ENCODE measurements around the gene TEFM.
"Not testable (repeated sequence)": the region's sequence is repeated elsewhere in the genome, so short reads cannot be mapped to it uniquely, and the experiment has no call there.

Gene TEFM, protein sequence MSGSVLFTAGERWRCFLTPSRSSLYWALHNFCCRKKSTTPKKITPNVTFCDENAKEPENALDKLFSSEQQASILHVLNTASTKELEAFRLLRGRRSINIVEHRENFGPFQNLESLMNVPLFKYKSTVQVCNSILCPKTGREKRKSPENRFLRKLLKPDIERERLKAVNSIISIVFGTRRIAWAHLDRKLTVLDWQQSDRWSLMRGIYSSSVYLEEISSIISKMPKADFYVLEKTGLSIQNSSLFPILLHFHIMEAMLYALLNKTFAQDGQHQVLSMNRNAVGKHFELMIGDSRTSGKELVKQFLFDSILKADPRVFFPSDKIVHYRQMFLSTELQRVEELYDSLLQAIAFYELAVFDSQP

DNA sequence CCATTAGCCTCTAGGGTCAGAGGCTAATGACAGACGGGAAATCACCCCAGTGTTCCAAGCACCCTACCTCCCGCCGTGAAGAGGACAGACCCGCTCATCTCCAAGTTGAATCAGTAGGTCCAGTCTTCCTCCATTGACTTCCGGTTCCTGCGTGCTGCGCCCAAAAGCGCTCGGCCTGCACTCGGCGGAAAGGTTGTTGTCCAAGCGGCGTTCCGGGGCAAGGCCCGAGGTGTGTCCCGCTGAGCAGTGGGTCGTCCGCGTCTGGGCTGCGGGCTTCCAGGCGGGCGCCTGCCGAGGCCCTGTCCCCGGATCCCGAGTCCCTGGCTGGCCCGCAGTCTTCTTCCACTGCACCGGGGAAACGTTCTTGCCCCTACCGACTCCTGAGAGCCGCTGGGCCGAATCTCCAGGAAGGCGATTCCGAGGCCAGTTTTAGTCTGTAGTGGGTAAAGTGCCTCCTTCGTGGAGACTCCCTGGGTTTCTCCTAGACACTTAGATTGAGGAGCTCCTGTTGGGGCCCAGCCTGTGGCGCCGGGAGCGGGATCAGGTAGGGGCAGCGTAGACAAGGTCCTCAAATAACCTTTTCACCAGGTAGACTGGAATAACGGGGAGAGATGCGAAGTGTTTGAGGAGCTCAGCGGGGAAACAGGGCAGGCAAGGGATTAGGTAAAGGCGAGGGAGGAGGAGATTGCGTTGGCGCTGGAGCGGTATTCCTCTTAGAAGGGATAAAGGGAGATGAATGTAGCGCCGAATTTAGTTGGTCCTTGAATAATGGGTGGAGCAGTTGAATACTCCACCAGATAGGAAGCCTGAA, at the start of gene TEFM:
Gene TEFM (minus strand): TSS at position 138 of the 811 bp plus-strand sequence. CDS start 40 bp downstream, at position 98.
- DNase-seq (ENCODE audit: low read depth), result peak; percentile 56

DNA sequence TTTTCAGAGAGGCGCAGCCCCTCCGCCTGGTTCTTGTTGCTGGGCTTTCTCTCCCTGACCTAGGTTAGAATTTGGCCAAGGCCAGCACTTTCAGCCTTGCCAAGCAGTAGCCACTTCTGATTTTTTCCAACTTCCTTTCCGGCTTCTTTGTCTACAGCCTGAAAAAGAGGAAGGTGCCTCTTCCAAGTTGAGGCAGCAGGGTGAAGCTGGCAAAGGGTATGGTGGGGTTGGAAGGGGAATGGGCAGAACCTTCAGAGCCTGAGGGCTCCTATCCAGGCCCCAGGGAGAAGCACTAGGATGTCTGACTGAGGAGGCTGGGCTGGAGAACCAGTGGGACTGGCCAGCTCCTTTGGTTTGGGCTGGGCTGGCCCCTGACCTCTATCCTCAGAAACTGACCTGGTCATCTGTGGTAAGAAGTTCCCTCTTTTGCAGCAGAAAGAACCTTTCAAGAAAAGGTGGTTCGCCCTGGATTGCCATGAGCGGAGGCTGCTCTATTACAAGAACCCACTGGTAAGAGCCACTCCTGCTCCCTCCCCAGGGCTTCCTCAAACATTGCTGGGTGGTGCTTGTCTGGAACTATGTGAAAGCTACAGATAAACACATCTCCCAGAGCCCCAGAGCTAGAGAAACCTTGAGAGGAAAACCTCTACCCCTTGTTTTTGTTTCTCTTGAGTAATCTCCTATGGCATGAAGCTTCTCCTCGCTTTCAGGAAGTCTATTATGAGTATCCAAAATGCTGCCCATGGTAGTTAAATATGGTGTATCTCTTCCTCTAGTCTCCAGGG, 48.2 kb upstream of the TEFM start:
- no peak for DNase-seq (ENCODE audit: low read depth)

DNA sequence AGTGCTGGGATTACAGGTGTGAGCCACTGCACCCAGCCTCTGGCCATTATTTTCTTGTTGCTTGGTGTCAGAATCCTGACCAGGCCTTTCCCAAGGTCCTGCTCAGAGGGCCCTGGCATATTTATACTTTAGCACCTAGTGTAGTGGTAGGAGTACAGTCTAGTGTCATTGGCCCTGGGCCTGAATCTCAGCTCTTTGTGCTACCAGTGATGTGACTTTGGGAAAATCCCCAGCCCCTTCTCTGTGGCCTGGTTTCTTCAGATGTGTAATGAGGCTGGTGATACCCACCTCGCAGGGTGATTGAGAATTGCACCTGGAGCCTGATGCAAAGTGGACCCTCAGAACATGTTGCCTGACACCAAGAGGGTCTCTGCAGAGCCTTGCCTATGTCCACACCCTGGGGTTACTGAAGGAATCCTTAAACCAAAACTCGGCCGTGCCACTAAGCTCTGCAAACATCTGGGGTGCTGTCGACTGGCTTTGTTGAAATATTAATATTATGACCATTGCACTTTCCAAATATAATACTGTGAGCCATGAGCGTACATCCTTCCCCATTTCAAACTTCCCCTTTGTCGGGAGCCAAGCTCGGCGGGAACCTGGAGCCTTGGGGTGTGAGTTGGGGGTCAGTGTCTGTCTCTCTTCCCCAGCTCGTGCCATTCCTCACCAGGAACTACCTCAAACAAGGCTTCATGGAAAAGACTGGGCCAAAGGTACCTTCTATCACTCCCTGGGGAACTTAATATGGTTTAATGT, 46.8 kb upstream of the TEFM start:
- no peak for DNase-seq (ENCODE audit: low read depth)

DNA sequence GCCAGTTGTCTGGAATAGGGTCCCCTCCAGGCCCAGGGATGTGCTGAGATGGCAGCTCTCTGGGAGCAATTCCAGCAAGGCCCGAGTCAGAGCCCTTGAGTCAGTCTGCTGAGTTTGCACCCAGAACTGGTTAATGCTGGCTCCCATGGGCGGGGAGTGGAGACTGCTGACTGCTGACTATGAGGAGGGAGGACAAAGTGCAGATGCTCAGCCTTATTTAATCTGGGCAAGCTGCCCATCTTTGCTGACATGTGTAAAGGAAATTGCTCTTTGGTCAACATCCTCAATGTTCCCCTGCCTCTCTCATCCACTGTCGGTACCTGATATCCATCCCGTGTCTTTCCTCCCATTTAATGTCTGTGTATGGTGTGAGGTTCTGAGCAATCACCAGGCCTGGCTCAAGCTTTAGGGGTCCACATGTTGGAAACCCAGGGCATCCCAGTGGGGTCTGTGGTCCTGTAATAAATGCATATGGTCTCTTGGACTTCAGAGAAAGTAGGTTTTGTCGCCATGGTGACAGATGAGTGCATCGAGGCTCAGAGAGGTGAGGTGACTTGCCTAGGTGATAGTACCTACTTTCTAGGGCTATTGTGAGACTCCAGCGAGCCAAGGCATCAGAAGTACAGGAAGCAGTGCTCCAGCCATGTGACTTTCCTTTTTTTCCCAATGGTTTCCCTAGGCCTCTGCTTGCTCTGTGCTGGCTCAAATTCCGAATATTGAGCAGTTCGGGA, 44.8 kb upstream of the TEFM start:
- peak; percentile 50 for DNase-seq (ENCODE audit: low read depth)

DNA sequence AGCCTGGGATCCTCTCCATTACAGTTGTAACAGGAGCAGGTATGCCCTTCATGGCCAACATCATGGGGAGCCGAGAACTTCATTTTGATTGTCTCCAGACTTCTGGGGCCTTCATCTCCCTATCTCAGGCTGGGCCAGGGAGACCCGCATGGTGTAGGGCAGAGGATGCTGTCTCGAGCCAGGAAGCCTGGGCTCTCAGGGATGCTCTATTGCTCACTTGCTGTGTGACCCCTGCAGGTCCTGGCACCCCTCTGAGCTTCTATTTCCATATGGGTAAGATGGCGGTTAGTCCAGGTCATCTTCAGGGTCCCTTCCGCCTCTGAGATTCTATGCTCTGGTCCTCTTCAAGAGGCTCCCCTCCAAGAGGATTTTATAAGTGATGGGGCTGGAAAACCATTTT, 44.2 kb upstream of the TEFM start:
- DNase-seq (ENCODE audit: low read depth), result no peak

DNA sequence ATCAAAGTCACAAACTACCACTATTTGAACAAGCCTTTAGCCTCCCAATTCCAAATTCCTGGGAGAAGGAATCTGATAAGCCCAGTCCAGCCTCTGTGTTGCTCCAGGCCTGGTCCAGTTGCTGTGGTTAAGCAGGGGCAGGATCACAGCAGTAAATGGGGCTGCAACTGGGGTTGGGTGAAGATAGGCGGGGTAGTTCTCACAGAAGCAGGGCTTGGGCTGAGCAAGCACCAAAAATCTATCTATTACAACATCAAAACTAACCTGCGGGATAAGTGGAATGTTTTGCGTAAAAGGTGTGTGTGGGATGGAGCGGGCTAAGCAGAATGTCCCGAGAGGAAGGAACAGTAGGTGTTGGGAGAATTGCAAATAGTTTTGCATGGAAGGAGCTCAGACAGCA, 41.8 kb upstream of the TEFM start:
- no peak for DNase-seq (ENCODE audit: low read depth)

DNA sequence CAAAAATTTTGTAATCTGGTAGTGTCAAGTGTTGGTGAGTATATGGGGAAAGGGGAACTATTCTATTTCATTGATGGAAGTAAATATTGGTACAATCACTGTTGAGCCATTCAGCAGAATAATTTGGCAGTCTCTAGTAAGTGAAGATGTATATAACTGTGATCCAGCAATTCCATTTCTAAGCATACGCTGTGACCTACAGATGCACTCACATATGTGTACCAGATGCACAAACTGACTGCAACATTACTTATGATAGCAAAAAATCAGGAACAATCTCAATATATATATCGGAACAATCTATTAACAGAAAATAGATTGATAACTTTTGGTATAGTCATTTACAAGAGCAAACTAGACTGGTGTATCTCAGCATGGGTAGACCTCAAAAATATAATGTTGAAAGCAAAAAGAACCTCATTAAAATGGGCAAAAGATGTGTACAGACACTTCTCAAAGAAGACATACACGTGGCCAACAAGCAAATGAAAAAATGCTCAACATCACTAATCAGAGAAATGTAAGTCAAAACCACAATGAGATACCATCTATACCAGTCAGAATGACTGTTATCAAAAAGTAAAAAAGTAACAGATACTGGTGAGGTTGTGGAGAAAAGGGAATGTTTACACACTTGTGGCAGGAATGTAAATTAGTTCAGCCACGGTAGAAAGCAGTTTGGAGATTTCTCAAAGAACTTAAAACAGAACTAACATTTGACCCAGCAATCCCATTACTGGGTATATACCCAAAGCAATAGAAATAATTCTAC, 36.5 kb upstream of the TEFM start:
- DNase-seq (ENCODE audit: low read depth), result no peak

DNA sequence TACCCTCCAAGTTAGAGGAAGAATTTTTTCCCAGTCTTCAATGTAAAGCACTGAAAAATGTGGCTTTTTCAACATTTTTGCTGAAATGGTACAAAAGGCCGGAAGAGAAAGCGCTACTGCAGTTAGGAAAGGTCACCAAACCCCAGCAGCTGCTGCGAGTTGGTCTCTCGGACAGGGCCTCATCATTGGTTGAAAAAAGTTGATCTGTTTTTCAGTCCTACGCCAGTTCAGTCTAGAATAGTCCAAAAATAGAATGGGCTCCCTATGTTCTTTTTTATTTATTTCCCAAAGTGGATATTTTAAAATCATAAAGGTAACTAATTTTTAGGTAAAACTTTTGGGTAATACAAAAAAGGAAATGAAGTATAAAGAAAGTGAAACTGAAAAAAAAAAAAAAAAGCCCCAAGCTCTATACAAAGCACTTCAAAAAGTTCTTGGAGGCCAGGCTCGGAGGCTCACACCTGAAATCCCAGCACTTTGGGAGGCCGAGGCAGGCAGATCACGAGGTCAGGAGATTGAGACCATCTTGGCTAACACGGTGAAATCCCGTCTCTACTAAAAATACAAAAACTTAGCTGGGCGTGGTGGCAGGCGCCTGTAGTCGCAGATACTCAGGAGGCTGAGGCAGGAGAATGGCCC, 33.1 kb upstream of the TEFM start:
- DNase-seq (ENCODE audit: low read depth), result no peak

DNA sequence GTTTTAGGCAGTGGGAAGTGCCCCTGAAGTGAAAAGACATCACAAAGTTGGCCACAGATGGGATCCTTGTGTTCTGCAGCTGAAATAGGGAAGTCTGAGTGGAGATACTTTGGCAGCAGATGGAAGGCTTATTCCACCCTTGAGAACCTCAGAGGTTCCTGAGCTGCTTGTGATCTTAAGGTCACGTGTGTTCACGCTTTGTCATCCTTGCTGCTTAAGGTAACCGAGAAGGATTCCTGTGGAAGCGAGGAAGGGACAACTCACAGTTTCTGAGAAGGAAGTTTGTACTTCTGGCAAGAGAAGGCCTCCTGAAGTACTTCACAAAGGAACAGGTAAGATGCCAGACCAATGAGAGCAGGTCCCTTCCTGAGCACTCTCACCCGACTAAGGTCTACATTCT, 27.9 kb upstream of the TEFM start:
- DNase-seq (ENCODE audit: low read depth), result no peak

DNA sequence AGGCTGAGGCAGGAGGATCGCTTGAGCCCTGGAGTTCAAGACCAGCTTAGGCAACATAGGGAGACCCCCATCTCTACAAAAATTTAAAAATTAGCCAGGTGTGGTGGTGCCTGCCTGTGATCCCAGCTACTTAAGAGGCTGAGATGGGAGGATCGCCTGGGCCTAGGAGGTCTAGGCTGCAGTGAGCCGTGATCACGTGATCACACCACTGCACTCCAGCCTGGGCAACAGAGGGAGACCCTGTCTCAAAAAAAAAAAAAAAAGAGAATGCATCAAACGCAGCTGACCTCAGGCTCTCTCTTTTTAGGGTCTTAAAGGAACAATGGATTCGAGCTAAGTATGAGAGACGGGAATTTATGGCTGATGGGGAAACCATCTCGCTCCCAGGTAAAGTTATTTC, 25.5 kb upstream of the TEFM start:
- not testable (repeated sequence) for DNase-seq (ENCODE audit: low read depth)

DNA sequence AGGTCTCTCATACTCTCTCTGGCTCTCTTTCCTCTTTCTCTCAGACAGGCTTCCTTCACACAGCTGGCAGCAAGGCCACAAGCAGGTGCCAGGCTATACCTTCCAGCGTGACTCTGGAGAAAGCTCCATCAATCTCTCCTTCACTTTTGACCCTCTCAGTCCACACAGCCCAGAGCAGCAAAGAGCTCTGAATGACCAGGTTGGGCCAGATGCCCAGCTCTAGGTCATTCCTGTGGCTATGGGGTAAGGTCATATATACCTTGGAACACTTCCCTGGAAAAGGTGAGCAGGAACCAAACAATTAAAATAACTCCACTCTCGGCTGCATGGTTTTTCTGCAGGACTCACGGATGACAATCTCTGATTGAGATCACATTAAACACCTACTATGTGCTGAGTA, 24.5 kb upstream of the TEFM start:
- DNase-seq (ENCODE audit: low read depth), result no peak

DNA sequence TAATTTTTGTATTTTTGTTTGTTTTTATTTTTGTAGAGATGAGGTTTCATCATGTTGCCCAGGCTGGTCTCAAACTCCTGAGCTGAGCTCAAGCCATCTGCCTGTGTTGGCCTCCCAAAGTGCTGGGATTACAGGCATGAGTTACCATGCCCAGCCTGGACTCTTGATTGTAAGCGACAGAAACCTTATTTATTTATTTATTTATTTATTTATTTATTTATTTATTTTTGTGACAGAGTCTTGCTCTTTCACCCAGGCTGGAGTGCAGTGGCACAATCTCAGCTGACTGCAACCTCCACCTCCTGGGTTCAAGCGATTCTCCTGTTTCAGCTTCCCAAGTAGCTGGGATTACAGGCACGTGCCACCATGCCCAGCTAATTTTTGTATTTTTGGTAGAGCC, 23.8 kb upstream of the TEFM start:
- not testable (repeated sequence) for DNase-seq (ENCODE audit: low read depth)

DNA sequence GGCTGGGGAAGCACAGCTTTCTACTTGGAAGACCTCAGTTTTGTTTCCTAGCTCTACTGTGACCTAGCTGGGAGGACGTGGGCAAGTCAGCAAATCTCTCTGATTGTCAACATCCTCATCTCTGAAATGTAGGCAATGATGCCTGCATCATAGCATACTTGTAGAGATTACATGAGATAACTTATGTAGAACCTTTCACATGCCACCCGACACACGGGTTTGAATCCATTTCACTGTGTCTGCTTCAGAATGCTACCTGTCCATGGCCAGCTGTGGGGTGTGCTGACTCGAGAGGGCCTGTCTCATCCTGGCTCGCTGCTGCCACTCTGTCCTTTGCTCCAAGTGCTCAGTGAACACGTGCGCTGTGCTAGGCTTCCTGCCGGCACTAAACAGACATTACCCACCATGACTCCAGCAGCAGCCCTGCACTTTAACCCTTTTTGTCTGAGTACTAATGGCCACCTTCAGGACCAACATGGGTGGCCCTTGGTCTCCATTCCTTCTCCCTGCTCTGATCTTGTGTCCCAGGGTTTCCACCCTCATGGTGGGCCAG, 23.1 kb upstream of the TEFM start:
- no peak for DNase-seq (ENCODE audit: low read depth)

DNA sequence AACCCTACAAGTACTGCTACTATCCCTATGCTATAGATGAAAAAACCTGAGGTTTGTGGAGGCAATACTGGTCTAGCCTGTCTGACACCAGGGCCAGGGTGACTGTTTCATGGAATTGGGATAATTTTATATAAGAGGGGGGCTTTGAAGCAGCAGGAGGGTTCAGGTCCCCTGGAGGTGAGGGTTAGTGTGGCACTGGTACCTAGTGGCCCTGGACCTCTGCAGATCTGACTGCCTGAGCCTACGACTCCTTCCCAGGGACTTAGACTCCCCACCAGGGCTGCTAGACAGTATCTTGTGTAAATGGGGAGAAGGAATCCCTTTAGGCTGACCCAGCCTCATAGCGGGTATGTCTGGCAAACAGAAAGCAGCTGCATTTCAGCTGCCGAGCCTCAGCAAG, 22.5 kb upstream of the TEFM start:
- DNase-seq (ENCODE audit: low read depth), result no peak

DNA sequence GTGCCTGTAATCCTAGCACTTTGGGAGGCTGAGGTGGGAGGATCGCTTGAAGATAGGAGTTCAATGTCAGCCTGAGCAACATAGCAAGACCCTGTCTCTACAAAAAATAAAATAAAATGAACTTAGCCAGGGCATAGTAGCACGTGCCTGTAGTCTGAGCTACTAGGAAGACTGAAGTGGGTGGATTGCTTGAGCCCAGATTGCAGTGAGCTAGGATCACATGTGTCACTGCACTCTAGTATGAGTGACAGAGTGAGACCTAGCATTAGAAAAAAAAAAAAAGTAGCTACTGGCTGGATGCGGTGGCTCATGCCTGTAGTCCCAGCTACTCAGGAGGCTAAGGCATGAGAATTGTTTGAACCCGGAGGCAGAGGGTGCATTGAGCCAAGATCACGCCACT, 21.7 kb upstream of the TEFM start:
- no peak for DNase-seq (ENCODE audit: low read depth)

DNA sequence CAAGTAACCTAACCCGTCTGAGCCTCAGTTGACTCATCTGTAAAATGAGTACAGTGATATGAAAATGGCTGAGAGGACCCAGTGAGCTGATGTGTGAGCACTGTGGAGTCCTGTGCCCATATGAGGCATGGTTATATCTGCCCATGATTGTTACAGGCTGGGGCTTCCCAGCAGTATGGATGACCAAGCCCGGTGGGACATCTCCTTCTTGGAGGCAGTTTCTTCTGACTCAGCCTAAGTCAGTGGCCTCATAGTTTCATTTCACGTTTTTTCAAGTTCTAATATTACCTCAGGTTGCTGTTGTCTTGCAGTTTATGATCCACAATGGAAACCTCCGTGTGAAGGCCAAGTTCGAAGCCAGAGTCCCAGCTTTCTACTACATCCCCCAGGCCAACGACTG, 20.5 kb upstream of the TEFM start:
- no peak for DNase-seq (ENCODE audit: low read depth)

DNA sequence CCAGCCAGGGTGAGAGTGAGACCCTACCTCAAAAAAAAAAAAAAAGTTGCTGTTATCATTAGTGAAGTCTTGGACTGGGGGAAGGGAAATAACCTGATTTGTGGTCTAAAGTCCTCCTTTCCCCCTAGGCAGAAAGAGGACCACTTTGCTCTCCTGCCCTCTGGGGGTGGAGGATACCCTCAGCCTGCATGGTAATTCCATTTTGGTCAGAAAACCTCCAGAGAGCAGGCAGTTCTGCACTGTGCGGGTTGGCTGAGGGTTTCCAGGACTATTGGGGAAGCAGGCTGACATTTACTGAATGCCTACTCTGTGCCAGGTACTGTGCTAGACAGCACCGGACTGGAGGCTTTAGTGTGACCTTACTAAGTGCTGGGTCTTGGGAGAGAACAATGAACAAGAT, 18.3 kb upstream of the TEFM start:
- DNase-seq (ENCODE audit: low read depth), result no peak

DNA sequence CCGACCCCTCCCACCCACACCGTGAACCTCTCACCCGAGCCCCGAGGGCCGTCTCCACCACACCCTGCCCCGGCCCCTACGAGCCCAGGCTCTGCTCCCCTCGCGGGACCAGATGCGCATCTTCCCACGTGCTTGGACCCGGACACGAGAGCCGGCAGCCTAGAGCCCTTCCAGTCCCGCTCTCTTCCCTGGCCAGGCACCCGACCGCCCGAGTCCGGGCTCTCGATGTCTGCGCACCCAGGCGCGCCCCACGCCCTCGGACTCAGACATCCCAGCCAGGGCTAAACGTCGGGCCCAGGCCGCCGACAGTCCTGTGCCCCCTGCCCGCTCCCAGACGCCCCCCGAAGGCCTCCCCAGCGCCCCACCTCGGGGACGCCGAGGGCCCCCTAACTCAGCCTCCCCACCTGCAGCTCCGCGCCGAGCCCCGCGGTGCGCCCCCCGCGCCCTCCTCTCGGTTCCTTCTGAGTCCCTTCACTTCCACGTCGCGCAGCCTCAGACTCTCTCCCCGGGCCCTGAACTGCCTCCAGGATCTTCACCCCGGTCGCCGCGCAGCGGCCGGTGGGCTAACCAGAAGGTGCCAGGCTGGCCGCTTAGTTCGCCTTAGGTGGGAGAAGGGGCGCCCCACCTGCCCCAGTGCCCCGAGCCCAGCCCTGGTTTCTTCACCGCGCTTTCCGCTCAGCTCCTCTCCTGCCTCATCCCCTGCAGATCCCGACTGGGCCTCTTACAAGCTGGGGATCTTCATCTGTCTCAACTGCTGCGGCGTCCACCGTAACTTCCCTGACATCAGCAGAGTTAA, 16.4 kb upstream of the TEFM start:
- no peak for DNase-seq (ENCODE audit: low read depth)
